Measurements from ENCODE around the gene ACOX2. TPM values are rescaled to one million over a fixed set of nuclear protein-coding genes. Genes with fewer than 3 reads are reported as not detected.

ACOX2 gene
- total RNA-seq (2016; rRNA removed; fragmentation: Illumina TruSeq; extraction: Trizol) (41.1 and 42.6 TPM in 2 replicates), polyA plus RNA-seq (2011; rRNA removed) (98.5 and 105 TPM in 2 replicates), polyA minus RNA-seq (2011; rRNA and poly(A)+ RNA removed; ENCODE audit: low replicate concordance) (95.4 TPM in 1 of 2 replicates, not detected in the other), Bru-seq, nascent RNA (percentile 69 among the genes with signal in this experiment), BruChase-seq, experiment 1, labeled RNA remaining after a 6-hour chase (percentile 63 among the genes with signal in this experiment), BruChase-seq, experiment 2, labeled RNA remaining after a 2-hour chase (percentile 59 among the genes with signal in this experiment)
- total RNA-seq (2016; cell fraction: cytosol; rRNA removed; fragmentation: Illumina TruSeq; extraction: Trizol; ENCODE audit: low read depth): 13.1 and 13.7 TPM in 2 replicates
- 39.0 and 39.8 TPM in 2 replicates for total RNA-seq (2016; cell fraction: insoluble cytoplasmic fraction; rRNA removed; fragmentation: Illumina TruSeq; extraction: Trizol)
- total RNA-seq (2016; cell fraction: membrane; rRNA removed; fragmentation: Illumina TruSeq; extraction: Trizol): 18.6 and 20.4 TPM in 2 replicates
- total RNA-seq (2016; cell fraction: nucleus; rRNA removed; fragmentation: Illumina TruSeq; extraction: Trizol): 48.2 and 48.3 TPM in 2 replicates
- polyA plus RNA-seq (2011; cell fraction: cytosol; rRNA removed): 49.0 and 60.3 TPM in 2 replicates
- polyA plus RNA-seq (2011; cell fraction: nucleus; rRNA removed): 306 and 373 TPM in 2 replicates
- polyA plus RNA-seq (2012): 29.8 and 60.1 TPM in 2 replicates
- polyA plus RNA-seq (2016; cell fraction: cytosol; fragmentation: Illumina TruSeq; extraction: Trizol; ENCODE audit: low read depth): 12.5 and 13.1 TPM in 2 replicates
- 50.0 and 58.0 TPM in 2 replicates for polyA plus RNA-seq (2016; cell fraction: insoluble cytoplasmic fraction; fragmentation: Illumina TruSeq; extraction: Trizol; ENCODE audit: low read depth)
- polyA plus RNA-seq (2016; cell fraction: membrane; fragmentation: Illumina TruSeq; extraction: Trizol; ENCODE audit: low read depth): 16.6 and 17.1 TPM in 2 replicates
- 86.5 and 86.8 TPM in 2 replicates for polyA plus RNA-seq (2016; cell fraction: nucleus; fragmentation: Illumina TruSeq; extraction: Trizol; ENCODE audit: insufficient read depth, low read depth)
- 23.3 and 26.9 TPM in 2 replicates for polyA minus RNA-seq (2011; cell fraction: cytosol; rRNA and poly(A)+ RNA removed)
- 86.3 and 110 TPM in 2 replicates for polyA minus RNA-seq (2011; cell fraction: nucleus; rRNA and poly(A)+ RNA removed)
- long read RNA-seq, experiment 1, transcript ACOX2-201 (15 exons, 2,426 nt): minor isoform, 16 of 67 reads
- long read RNA-seq, experiment 1, transcript ACOX2-207 (6 exons, 1,072 nt): major isoform, 43 of 67 reads
- long read RNA-seq, experiment 1, partial matches to known transcripts: 4 of 67 reads
- long read RNA-seq, experiment 1, other reads (novel, unspliced or antisense): 4 of 67 reads
- long read RNA-seq, experiment 2, transcript ACOX2-207 (6 exons, 1,072 nt): major isoform, 16 of 45 reads
- long read RNA-seq, experiment 2, partial matches to known transcripts: 5 of 45 reads
- long read RNA-seq, experiment 2, other reads (novel, unspliced or antisense): 24 of 45 reads

- ATAC-seq: peak; percentile 80
- no peaks in the 10 kb centered on the region for H3K27me3 ChIP-seq (ENCODE audit: control insufficient read depth in 1 of 2, insufficient read depth in 2 of 2, low read length in 2 of 2)
- ChIA-PET POLR2A (interaction anchor here (0.5 to 4.5 kb wide), 33 partner anchors 9 to 230 kb away, joined by 3 to 76 read pairs (median 5); partner anchors contain the start of genes HTD2, KCTD6 and RPP14), CTCF (ENCODE audit: low intra/inter-chr PET ratio, low total read pairs) (no interaction called here)
- BruUV-seq (replicated peaks): TSS peak; percentile 65
- peak within 1 kb of the TSS; percentile 87 for H3K4me2 ChIP-seq (ENCODE audit: low read depth, low read length)
- WGBS (ENCODE audit: low lambda C conversion rate): under 1% methylated on average over 11 of the region's 13 CpGs
- peak within 1 kb of the TSS; percentile 64 to 78 (median 77) for H3K4me3 ChIP-seq (replicated peaks in 1 of 3; ENCODE audit: insufficient read depth in 1 of 3, low read depth in 2 of 3, low read length in 3 of 3)
- no peaks in the 10 kb centered on the region for H3K79me2 ChIP-seq (ENCODE audit: insufficient read depth, low read length)
- peak within 1 kb of the TSS; percentile 81 for H3K9ac ChIP-seq (ENCODE audit: insufficient read depth, low read depth, low read length)
- intact Hi-C loops (cut with micrococcal nuclease; ENCODE audit: unreplicated experiment) (loop anchor here (2.0 to 10.0 kb wide), 4 partner anchors 20 to 202 kb away; partner anchors contain the start of gene PXK), in situ Hi-C loops (cut with HindIII; ENCODE audit: extremely low pct_ligation_motif_present, low pct_unique_long_range_greater_than_20kb) (loop anchor here (10.0 kb wide), 1 partner anchor 212 kb away; no protein-coding TSS in a partner anchor)
- H3K9me3 ChIP-seq (ENCODE audit: low read length): no peaks in the 10 kb centered on the region
- H3K27ac ChIP-seq (ENCODE audit: extremely low read length, insufficient read depth, low read length): peak within 1 kb of the TSS; percentile 85
- H3K4me1 ChIP-seq (ENCODE audit: insufficient read depth, low read length): peaks cover 67% of the 10 kb centered on the region
- no peak for DNase-seq (ENCODE audit: low spot score)
- FAIRE-seq: peak; percentile 81
- no peak within 1 kb of the TSS for H2AFZ ChIP-seq (ENCODE audit: low read length)
- no peaks in the 10 kb centered on the region for H4K20me1 ChIP-seq (ENCODE audit: insufficient read depth, low read length)
- H3K36me3 ChIP-seq (replicated peaks in 1 of 2; ENCODE audit: control insufficient read depth in 1 of 2, insufficient read depth in 2 of 2, low read length in 2 of 2): peaks cover 0 to 16% of the 10 kb centered on the region in 2 experiments; a peak in 3 of 5 replicates
- TF ChIP-seq ZNF589 (CRISPR knock-in tag; conservative IDR thresholded peaks at IDR 0.05) (no peak), HNRNPH1 (optimal IDR thresholded peaks at IDR 0.05; ENCODE audit: low read depth, low read length) (no peak), ZNF350 (CRISPR knock-in tag; IDR thresholded peaks at IDR 0.05; ENCODE audit: borderline replicate concordance, low read depth) (peak; percentile 59; the same call in 1 of the 2 replicates), ETS1 (CRISPR knock-in tag; IDR thresholded peaks at IDR 0.05) (no peak), TRAFD1 (CRISPR knock-in tag; IDR thresholded peaks at IDR 0.05; ENCODE audit: borderline replicate concordance) (no peak), SOX13 (IDR thresholded peaks at IDR 0.05) (no peak), SOX13 (CRISPR knock-in tag; conservative IDR thresholded peaks at IDR 0.05 in 1 of 2, IDR thresholded peaks at IDR 0.05 in 1 of 2) (no peak), TEAD2 (CRISPR knock-in tag; IDR thresholded peaks at IDR 0.05) (no peak), ISL2 (CRISPR knock-in tag; IDR thresholded peaks at IDR 0.05) (no peak), CEBPG (CRISPR knock-in tag; IDR thresholded peaks at IDR 0.05) (no peak), MIER3 (CRISPR knock-in tag; IDR thresholded peaks at IDR 0.05; ENCODE audit: borderline replicate concordance) (no peak)
Observed at GRCh38 chr3:58536501-58537411, at the start of gene ACOX2. TSS of gene ACOX2 (minus strand) at chr3:58537190. CDS start at chr3:58535106, 2,084 bp downstream.
